Activated B cell treated with CpG ODN at 0.5 μM for 24 hours (primary cell): ENCODE results near the gene ARFIP1. TPM values are rescaled to one million over a fixed set of nuclear protein-coding genes. Genes with fewer than 3 reads are reported as not detected.
"Not testable (repeated sequence)": the region's sequence is repeated elsewhere in the genome, so short reads cannot be mapped to it uniquely, and the experiment has no call there.

ENCODE experiments used
- ATAC-seq: fragments of 200-7000 bp; cut with Tn5 transposase; one replicate; pipeline ENCODE4 v1.10.0; 2021; ENCODE audit warnings: low read depth, mild to moderate bottlenecking, moderate library complexity
- CTCF ChIA-PET: fragments of 350-600 bp; sonication (Branson Sonifier 250); formaldehyde crosslinking; loops from one replicate; lab custom pipeline; 2021; ENCODE audit warnings: antibody characterized with exemption; lab: Charles Lee
- POLR2A ChIA-PET: fragments of 350-600 bp; sonication (Branson Sonifier 250); formaldehyde crosslinking; loops from one replicate; lab custom pipeline; 2021; ENCODE audit warnings: antibody characterized with exemption; lab: Charles Lee
- DNase-seq: peaks from one replicate; pipeline ENCODE4 v3.0.0; 2022
- H3K27ac Mint-ChIP-seq: one replicate; pipeline ENCODE4 v1.8.0; 2020; ENCODE audit warnings: mixed read lengths
- H3K27me3 Mint-ChIP-seq: one replicate; pipeline ENCODE4 v1.8.0; 2021; ENCODE audit warnings: mixed read lengths
- H3K36me3 Mint-ChIP-seq: one replicate; pipeline ENCODE4 v1.8.0; 2021; ENCODE audit warnings: low read depth, mixed read lengths
- H3K4me1 Mint-ChIP-seq: one replicate; pipeline ENCODE4 v1.8.0; 2021; ENCODE audit warnings: mixed read lengths
- H3K4me3 Mint-ChIP-seq: one replicate; pipeline ENCODE4 v1.8.0; 2020; ENCODE audit warnings: mild to moderate bottlenecking, mixed read lengths
- H3K9me3 Mint-ChIP-seq: one replicate; pipeline ENCODE4 v1.8.0; 2020; ENCODE audit warnings: mixed read lengths
- CTCF ChIP-seq: fragments of 200-600 bp; IDR thresholded peaks from one replicate; pipeline ENCODE4 v1.8.0; 2022; ENCODE audit warnings: antibody characterized with exemption, mild to moderate bottlenecking
- intact Hi-C: fragments of 100-400 bp; cut with micrococcal nuclease; formaldehyde crosslinking; loops from one replicate; pipeline ENCODE4 v1.15.1; 2024
- total RNA-seq: library from RNA; stranded (reverse); gene quantifications from 2 replicates; pipeline ENCODE4 v1.2.3, GENCODE V29; 2022

ARFIP1 gene
- total RNA-seq, 1 donor from 2014 or later: 19.5 TPM

GRCh38 chr4:152763796-152764195 is 16.0 kb upstream of the ARFIP1 start:
- H3K4me1 Mint-ChIP-seq: no peaks in the 10 kb centered on the region
- POLR2A ChIA-PET: no interaction called here
- intact Hi-C loops: no loop called here
- no peak for ATAC-seq
- no peak for DNase-seq
- H3K27me3 Mint-ChIP-seq: peaks cover 2% of the 10 kb centered on the region
- no peak for TF ChIP-seq CTCF
- H3K36me3 Mint-ChIP-seq: no peaks in the 10 kb centered on the region
- CTCF ChIA-PET: no interaction called here
- no peak overlapping the region for H3K27ac Mint-ChIP-seq
- no peak overlapping the region for H3K4me3 Mint-ChIP-seq
- H3K9me3 Mint-ChIP-seq: no peaks in the 10 kb centered on the region

GRCh38 chr4:152765069-152765737 is 14.6 kb upstream of the ARFIP1 start:
- POLR2A ChIA-PET, H3K36me3 Mint-ChIP-seq, H3K4me1 Mint-ChIP-seq, intact Hi-C loops, ATAC-seq, CTCF ChIA-PET, DNase-seq, H3K27ac Mint-ChIP-seq, H3K27me3 Mint-ChIP-seq, H3K4me3 Mint-ChIP-seq, H3K9me3 Mint-ChIP-seq: not testable (repeated sequence)

- H3K27ac Mint-ChIP-seq: no peak overlapping the region
- no peaks in the 10 kb centered on the region for H3K9me3 Mint-ChIP-seq
- H3K4me1 Mint-ChIP-seq: peaks cover 4% of the 10 kb centered on the region
- intact Hi-C loops: no loop called here
- H3K4me3 Mint-ChIP-seq: no peak overlapping the region
- no peaks in the 10 kb centered on the region for H3K36me3 Mint-ChIP-seq
- no peak for TF ChIP-seq CTCF
- no peak for DNase-seq
- H3K27me3 Mint-ChIP-seq: no peaks in the 10 kb centered on the region
- ATAC-seq: no peak
- ChIA-PET POLR2A (no interaction called here), CTCF (no interaction called here)
These were observed 7.8 kb upstream of the ARFIP1 start for GRCh38 chr4:152771741-152772533.

GRCh38 chr4:152773339-152773738 is 6.4 kb upstream of the ARFIP1 start:
- Mint-ChIP-seq H3K9me3 (no peaks in the 10 kb centered on the region), H3K27me3 (no peaks in the 10 kb centered on the region), H3K4me1 (peaks cover 9% of the 10 kb centered on the region), H3K36me3 (no peaks in the 10 kb centered on the region), H3K27ac (no peak overlapping the region), H3K4me3 (no peak overlapping the region)
- POLR2A ChIA-PET: no interaction called here
- no peak for TF ChIP-seq CTCF
- CTCF ChIA-PET: no interaction called here
- DNase-seq (no peak), ATAC-seq (no peak)
- intact Hi-C loops: no loop called here

GRCh38 chr4:152773953-152774352 is 5.8 kb upstream of the ARFIP1 start:
- Mint-ChIP-seq H3K36me3 (peaks cover under 1% of the 10 kb centered on the region), H3K4me3 (no peak overlapping the region), H3K9me3 (no peaks in the 10 kb centered on the region), H3K4me1 (peaks cover 15% of the 10 kb centered on the region), H3K27ac (no peak overlapping the region), H3K27me3 (no peaks in the 10 kb centered on the region)
- ATAC-seq: no peak
- intact Hi-C loops: no loop called here
- TF ChIP-seq CTCF: no peak
- CTCF ChIA-PET: no interaction called here
- no peak for DNase-seq
- POLR2A ChIA-PET: no interaction called here
